Breast epithelium (tissue), 4 donors: ENCODE results near the gene TOMM70. TPM values are rescaled to one million over a fixed set of nuclear protein-coding genes. Genes with fewer than 3 reads are reported as not detected.

Experiments
- DNase-seq, 2 donors: peaks; one replicate each; pipeline ENCODE4 v3.0.0-alpha.2; 2019; ENCODE audit warnings: low spot score in 2 of 2
- H3K27ac ChIP-seq, 2 donors: fragments of 200-600 bp; sonication (generic) in 1 of 2; one replicate each; pipeline ENCODE4 v1.5.1; 2016 to 2019; ENCODE audit warnings: mild to moderate bottlenecking in 1 of 2
- H3K27me3 ChIP-seq, 2 donors: fragments of 200-600 bp; sonication (generic) in 1 of 2; one replicate each; pipeline versions ENCODE4 v1.5.1 to v1.6.0; 2017 to 2019; ENCODE audit warnings: control low read depth in 1 of 2, mild to moderate bottlenecking in 1 of 2
- H3K36me3 ChIP-seq: fragments of 200-600 bp; one replicate; pipeline ENCODE4 v1.5.1; 2019
- H3K4me1 ChIP-seq, 2 donors: fragments of 200-600 bp; sonication (generic); one replicate each; pipeline ENCODE4 v1.5.1; 2016 to 2019; ENCODE audit warnings: control low read depth in 1 of 2
- H3K4me3 ChIP-seq, 3 donors: fragments of 200-600 bp; sonication (generic); 1 replicate in 2 of 3; 2 replicates in 1 of 3; pipeline ENCODE4 v1.5.1; 2016 to 2019; ENCODE audit warnings: mild to moderate bottlenecking in 3 of 3, moderate library complexity in 2 of 3
- H3K9me3 ChIP-seq, 2 donors: fragments of 200-600 bp; sonication (generic) in 1 of 2; one replicate each; pipeline ENCODE4 v1.5.1; 2016 to 2019; ENCODE audit warnings: control low read depth in 1 of 2
- CTCF ChIP-seq, 3 donors: fragments of 450-650 bp; IDR thresholded peaks; one replicate each; pipeline ENCODE4 v1.5.1; 2016 to 2017; ENCODE audit warnings: antibody characterized with exemption in 3 of 3, mild to moderate bottlenecking in 3 of 3, moderate library complexity in 3 of 3
- POLR2A ChIP-seq: fragments of 450-650 bp; IDR thresholded peaks from one replicate; pipeline ENCODE4 v1.6.1; 2016; ENCODE audit warnings: antibody characterized with exemption, mild to moderate bottlenecking, moderate library complexity
- POLR2AphosphoS5 ChIP-seq, 3 donors: sonication (generic); formaldehyde crosslinking; IDR thresholded peaks; one replicate each; pipeline ENCODE4 v1.6.1; 2017; ENCODE audit warnings: antibody characterized with exemption in 3 of 3
- intact Hi-C: fragments of 100-400 bp; cut with DNase I; formaldehyde crosslinking; loops from one replicate; pipeline ENCODE4 v1.15.1; 2023; ENCODE audit warnings: low total_unique reads
- total RNA-seq, 3 donors: library from RNA; depleted of rRNA; stranded (reverse); fragments of >200 nt; gene quantifications; one replicate each; pipeline ENCODE4 v1.1.0, GENCODE V29; 2016

Gene TOMM70
- total RNA-seq, 3 donors from 2014 or later = 47.9 to 59.7 (median 50.5) TPM

DNA sequence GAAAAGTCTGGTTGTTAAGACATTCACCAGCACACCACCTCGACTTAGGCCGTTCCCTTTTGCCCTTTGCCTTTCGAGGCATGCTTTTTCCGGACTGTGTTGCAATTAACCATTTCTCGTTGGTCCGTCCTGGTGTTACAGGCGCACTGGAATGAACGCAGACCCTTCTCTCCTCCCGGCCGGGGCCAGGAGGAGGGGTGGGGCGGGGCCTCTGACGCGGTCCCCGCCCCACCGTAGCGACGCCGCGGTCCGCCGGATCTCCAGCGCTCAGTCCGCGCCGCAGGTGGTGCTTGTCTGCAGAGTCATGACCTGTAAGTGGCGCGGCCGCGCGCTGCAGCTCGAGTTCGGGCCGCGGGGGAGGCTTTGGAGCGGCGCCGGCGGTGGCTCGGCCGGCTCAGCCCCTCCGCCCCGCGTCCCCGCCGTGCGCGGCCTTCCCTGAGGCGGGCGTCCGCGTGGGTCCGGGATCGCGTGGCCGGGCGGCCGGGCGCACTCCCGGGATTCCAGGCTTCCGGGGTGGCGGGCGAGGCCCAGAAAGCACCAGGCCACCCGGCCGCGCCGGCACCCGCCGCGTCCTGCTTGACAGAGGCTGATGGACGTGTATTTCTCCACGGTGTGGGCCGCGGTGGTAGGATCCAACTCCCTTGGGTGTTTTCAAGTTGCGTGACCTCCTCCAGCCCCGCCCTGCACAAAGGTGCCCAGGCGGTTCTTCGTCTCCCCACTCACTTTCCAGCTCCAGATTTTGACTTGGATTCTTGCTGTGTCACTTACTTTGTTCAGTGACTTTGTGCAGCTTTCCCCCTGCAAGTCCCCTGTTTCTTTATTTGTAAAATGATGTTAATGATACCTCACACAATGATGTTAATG is 66.2 kb downstream of the TOMM70 start, which contains the start of gene NIT2:
TSS of gene NIT2 (plus strand) at position 270 of the 864 bp plus-strand sequence. CDS start at position 305, 35 bp downstream.
- intact Hi-C loops = no loop called here
- peaks cover 0 to 4% of the 10 kb centered on the region in 2 donors for H3K4me1 ChIP-seq
- H3K36me3 ChIP-seq = no peaks in the 10 kb centered on the region
- TF ChIP-seq CTCF (IDR thresholded peaks at IDR 0.05) (peak in 1 of 3 donors; percentile 13), POLR2A (no peak), POLR2AphosphoS5 (IDR thresholded peaks at IDR 0.05) (peak in 2 of 3 donors; percentile 1 to 8)
- peak within 1 kb of the TSS; percentile 87 to 93 for H3K27ac ChIP-seq
- peak within 1 kb of the TSS; percentile 57 to 85 (median 80) for H3K4me3 ChIP-seq
- H3K27me3 ChIP-seq = no peaks in the 10 kb centered on the region
- DNase-seq = peak; percentile 58 to 78
- H3K9me3 ChIP-seq = no peaks in the 10 kb centered on the region

DNA sequence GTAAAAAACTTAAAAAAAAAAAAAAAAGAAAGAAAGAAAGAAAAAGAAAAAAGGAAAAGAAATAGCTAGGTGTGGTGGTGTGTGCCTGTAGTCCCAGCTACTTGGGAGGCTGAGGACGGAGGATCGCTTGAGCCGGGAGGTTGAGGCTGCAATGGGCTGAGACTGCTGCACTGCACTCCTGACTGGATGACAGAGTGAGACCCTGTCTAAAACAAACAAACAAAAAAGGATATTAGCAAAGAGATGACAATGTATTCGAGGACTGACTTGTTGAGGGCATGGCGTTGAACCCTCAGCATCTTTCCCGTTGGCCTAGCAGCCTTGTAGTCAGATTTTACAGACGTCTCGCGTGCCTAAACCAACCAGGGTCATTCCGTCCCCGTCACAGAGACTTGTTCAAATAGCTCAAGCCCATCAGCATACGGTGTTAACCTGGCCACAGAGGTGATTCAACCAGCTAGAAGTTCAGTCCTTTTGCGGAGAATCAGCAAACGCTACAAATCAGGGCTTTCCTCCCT is 66.9 kb downstream of the TOMM70 start:
- no peak for DNase-seq
- Histone ChIP-seq H3K4me1 (peaks cover 0 to 4% of the 10 kb centered on the region in 2 donors), H3K9me3 (no peaks in the 10 kb centered on the region), H3K4me3 (peak overlapping the region; percentile 57 to 85 (median 80)), H3K27ac (peak overlapping the region; percentile 87 to 93), H3K36me3 (no peaks in the 10 kb centered on the region), H3K27me3 (no peaks in the 10 kb centered on the region)
- no peak for TF ChIP-seq CTCF (IDR thresholded peaks at IDR 0.05)
- peak in 1 of 3 donors; percentile 41 for TF ChIP-seq POLR2AphosphoS5 (IDR thresholded peaks at IDR 0.05)
- intact Hi-C loops = no loop called here

DNA sequence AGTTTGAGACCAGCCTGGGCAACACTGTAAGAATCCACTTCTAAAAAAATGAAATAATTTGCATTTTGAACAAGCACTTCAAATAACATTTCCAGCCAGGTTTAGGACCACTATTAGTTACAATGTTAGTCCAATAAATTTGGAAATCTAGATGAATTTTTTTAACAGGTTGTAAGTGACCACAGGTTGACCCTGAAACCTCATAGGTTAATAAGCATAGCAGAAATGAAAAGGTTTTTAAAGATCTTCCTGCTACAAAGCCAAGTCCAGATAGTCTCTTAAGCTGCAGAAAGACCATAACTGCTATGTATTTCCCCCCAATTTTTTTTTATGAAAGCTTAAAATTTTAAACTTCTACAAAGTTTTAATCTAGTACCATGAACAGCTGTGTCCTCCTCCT is 67.8 kb downstream of the TOMM70 start:
- DNase-seq = no peak
- intact Hi-C loops = no loop called here
- H3K27me3 ChIP-seq = no peaks in the 10 kb centered on the region

GRCh38 chr3:100331660-100332059 is 69.2 kb downstream of the TOMM70 start:
- Histone ChIP-seq H3K4me3 (no peak overlapping the region), H3K4me1 (peaks cover 0 to 4% of the 10 kb centered on the region in 2 donors), H3K9me3 (no peaks in the 10 kb centered on the region), H3K36me3 (no peaks in the 10 kb centered on the region), H3K27me3 (no peaks in the 10 kb centered on the region), H3K27ac (no peak overlapping the region)
- TF ChIP-seq POLR2AphosphoS5 (IDR thresholded peaks at IDR 0.05) = no peak
- no peak for TF ChIP-seq POLR2A
- no peak for TF ChIP-seq CTCF (IDR thresholded peaks at IDR 0.05)
- no peak for DNase-seq
- intact Hi-C loops = no loop called here

More for the DNA sequence above, 67.8 kb downstream of the TOMM70 start:
- TF ChIP-seq POLR2AphosphoS5 (IDR thresholded peaks at IDR 0.05) = no peak
- no peak for TF ChIP-seq POLR2A
- no peak for TF ChIP-seq CTCF (IDR thresholded peaks at IDR 0.05)
- Histone ChIP-seq H3K36me3 (no peaks in the 10 kb centered on the region), H3K9me3 (no peaks in the 10 kb centered on the region), H3K4me3 (no peak overlapping the region), H3K27ac (no peak overlapping the region), H3K4me1 (peaks cover 0 to 4% of the 10 kb centered on the region in 2 donors)

- H3K27ac ChIP-seq = no peak overlapping the region
- H3K4me1 ChIP-seq = peaks cover 0 to 1% of the 10 kb centered on the region in 2 donors
- no peak for TF ChIP-seq CTCF (IDR thresholded peaks at IDR 0.05)
- TF ChIP-seq POLR2A = no peak
- no peak for TF ChIP-seq POLR2AphosphoS5 (IDR thresholded peaks at IDR 0.05)
- no peaks in the 10 kb centered on the region for H3K9me3 ChIP-seq
- no peaks in the 10 kb centered on the region for H3K36me3 ChIP-seq
- intact Hi-C loops = no loop called here
- no peak for DNase-seq
- H3K27me3 ChIP-seq = no peaks in the 10 kb centered on the region
- no peak overlapping the region for H3K4me3 ChIP-seq
These were observed 70.2 kb downstream of the TOMM70 start for GRCh38 chr3:100330651-100331050.
